Measurements from ENCODE around the gene GOLIM4. TPM values are rescaled to one million over a fixed set of nuclear protein-coding genes. Genes with fewer than 3 reads are reported as not detected.

GOLIM4 gene
- total and polyA plus RNA-seq, 2 experiments from 2014 or later = 45.3 to 67.2 TPM

GRCh38 chr3:168081171-168081771 lies 14.5 kb downstream of the GOLIM4 start:
- peaks cover 12% of the 10 kb centered on the region for H3K4me1 ChIP-seq (ENCODE audit: insufficient read depth)
- no peaks in the 10 kb centered on the region for H3K36me3 ChIP-seq (replicated peaks; ENCODE audit: insufficient read depth, low read depth)
- WGBS (ENCODE audit: low lambda C conversion rate, missing lambda C conversion rate) = 73% methylated on average over 2 of the region's 2 CpGs
- H3K4me2 ChIP-seq = no peak overlapping the region
- peaks cover 10% of the 10 kb centered on the region for H4K20me1 ChIP-seq (ENCODE audit: insufficient read depth, poor library complexity, severe bottlenecking)
- H3K4me3 ChIP-seq = no peak overlapping the region
- no peak for TF ChIP-seq EZH2 (IDR thresholded peaks at IDR 0.05; ENCODE audit: borderline replicate concordance)
- TF ChIP-seq CTCF (IDR thresholded peaks at IDR 0.05; ENCODE audit: poor library complexity) = no peak
- TF ChIP-seq EZH2phosphoT487 (IDR thresholded peaks at IDR 0.05; ENCODE audit: low read depth, severe bottlenecking, unreplicated experiment) = no peak
- peaks cover 100% of the 10 kb centered on the region for H3K79me2 ChIP-seq
- DNase-seq (ENCODE audit: low spot score) = no peak
- no peaks in the 10 kb centered on the region for H3K27me3 ChIP-seq
- H3K27ac ChIP-seq = no peak overlapping the region
- H2AFZ ChIP-seq = no peak overlapping the region
- H3K9me2 ChIP-seq (replicated peaks; ENCODE audit: insufficient read depth) = no peaks in the 10 kb centered on the region
- no peaks in the 10 kb centered on the region for H3K9me3 ChIP-seq (ENCODE audit: low read depth)

GRCh38 chr3:168080499-168081170 lies 15.1 kb downstream of the GOLIM4 start:
- whole genome bisulfite sequencing (ENCODE audit: low lambda C conversion rate, missing lambda C conversion rate) = 85% methylated on average over 5 of the region's 5 CpGs
- no peaks in the 10 kb centered on the region for H3K36me3 ChIP-seq (replicated peaks; ENCODE audit: insufficient read depth, low read depth)
- peaks cover 10% of the 10 kb centered on the region for H4K20me1 ChIP-seq (ENCODE audit: insufficient read depth, poor library complexity, severe bottlenecking)
- H3K4me2 ChIP-seq = no peak overlapping the region
- DNase-seq (ENCODE audit: low spot score) = no peak
- TF ChIP-seq EZH2phosphoT487 (IDR thresholded peaks at IDR 0.05; ENCODE audit: low read depth, severe bottlenecking, unreplicated experiment) (no peak), EZH2 (IDR thresholded peaks at IDR 0.05; ENCODE audit: borderline replicate concordance) (no peak), CTCF (IDR thresholded peaks at IDR 0.05; ENCODE audit: poor library complexity) (no peak)
- no peaks in the 10 kb centered on the region for H3K9me2 ChIP-seq (replicated peaks; ENCODE audit: insufficient read depth)
- no peak overlapping the region for H2AFZ ChIP-seq
- no peak overlapping the region for H3K27ac ChIP-seq
- H3K27me3 ChIP-seq = no peaks in the 10 kb centered on the region
- H3K4me3 ChIP-seq = no peak overlapping the region
- peaks cover 12% of the 10 kb centered on the region for H3K4me1 ChIP-seq (ENCODE audit: insufficient read depth)
- H3K9me3 ChIP-seq (ENCODE audit: low read depth) = no peaks in the 10 kb centered on the region
- peaks cover 100% of the 10 kb centered on the region for H3K79me2 ChIP-seq

GRCh38 chr3:168080022-168080421 lies 15.7 kb downstream of the GOLIM4 start:
- Histone ChIP-seq H3K4me3 (no peak overlapping the region), H3K27me3 (no peaks in the 10 kb centered on the region), H2AFZ (no peak overlapping the region), H3K27ac (no peak overlapping the region), H3K9me2 (replicated peaks; ENCODE audit: insufficient read depth) (no peaks in the 10 kb centered on the region), H3K79me2 (peaks cover 97% of the 10 kb centered on the region), H3K36me3 (replicated peaks; ENCODE audit: insufficient read depth, low read depth) (no peaks in the 10 kb centered on the region), H3K9me3 (ENCODE audit: low read depth) (no peaks in the 10 kb centered on the region), H3K4me1 (ENCODE audit: insufficient read depth) (peaks cover 12% of the 10 kb centered on the region), H4K20me1 (ENCODE audit: insufficient read depth, poor library complexity, severe bottlenecking) (peaks cover 10% of the 10 kb centered on the region), H3K4me2 (no peak overlapping the region)
- no peak for DNase-seq (ENCODE audit: low spot score)
- WGBS (ENCODE audit: low lambda C conversion rate, missing lambda C conversion rate) = 73% methylated on average over 3 of the region's 3 CpGs
- TF ChIP-seq EZH2 (IDR thresholded peaks at IDR 0.05; ENCODE audit: borderline replicate concordance) = no peak
- TF ChIP-seq CTCF (IDR thresholded peaks at IDR 0.05; ENCODE audit: poor library complexity) = no peak
- TF ChIP-seq EZH2phosphoT487 (IDR thresholded peaks at IDR 0.05; ENCODE audit: low read depth, severe bottlenecking, unreplicated experiment) = no peak
